Measurements from ENCODE around the gene DCUN1D1.
A peak's percentile ranks its signal among the peaks of the same experiment; 100 is the strongest.
"Not testable (repeated sequence)": the region's sequence is repeated elsewhere in the genome, so short reads cannot be mapped to it uniquely, and the experiment has no call there.

The DCUN1D1 gene

GRCh38 chr3:182980204-182981037 lies at the start of gene DCUN1D1:
DCUN1D1 (minus strand) TSS chr3:182980538; CDS start chr3:182980489, 49 bp downstream.
- peak; percentile 27 for DNase-seq

- DNase-seq, result no peak
These were observed 48.1 kb upstream of the DCUN1D1 start for GRCh38 chr3:183028416-183028815.

- no peak for DNase-seq
These were observed 46.9 kb upstream of the DCUN1D1 start for GRCh38 chr3:183027276-183027675.

DNA sequence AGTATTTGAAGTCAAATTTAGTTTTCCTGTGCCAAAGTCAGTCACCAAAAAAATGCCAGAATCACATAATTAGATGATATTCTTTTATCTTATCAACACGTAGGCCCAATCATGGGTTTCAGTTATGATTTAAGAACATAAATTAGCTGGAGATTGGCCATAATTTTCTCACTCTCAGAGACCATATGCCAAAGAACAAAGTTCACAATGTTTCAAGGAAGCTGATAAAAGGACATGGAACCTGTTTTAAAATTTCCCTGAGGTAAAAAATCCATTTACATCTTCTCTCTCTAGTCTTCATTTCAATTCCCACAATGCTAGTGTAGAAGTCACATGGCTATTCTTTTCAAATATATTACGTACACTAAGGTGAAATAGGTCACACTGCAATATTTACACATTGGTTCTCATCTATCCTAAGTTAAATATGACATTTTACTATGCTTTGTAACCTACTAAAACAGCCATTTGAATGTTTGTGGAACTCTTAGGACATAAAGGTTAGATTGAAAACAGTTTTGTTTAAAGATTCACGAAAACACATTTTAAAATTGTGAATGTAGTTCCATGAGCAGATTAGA lies 42.7 kb upstream of the DCUN1D1 start:
- DNase-seq, result no peak

GRCh38 chr3:183018421-183019192 lies 38.3 kb upstream of the DCUN1D1 start:
- DNase-seq, result no peak

GRCh38 chr3:183015185-183015584 lies 34.8 kb upstream of the DCUN1D1 start:
- DNase-seq, result no peak

- DNase-seq, result no peak
These were observed 33.5 kb upstream of the DCUN1D1 start for GRCh38 chr3:183013856-183014255.

DNA sequence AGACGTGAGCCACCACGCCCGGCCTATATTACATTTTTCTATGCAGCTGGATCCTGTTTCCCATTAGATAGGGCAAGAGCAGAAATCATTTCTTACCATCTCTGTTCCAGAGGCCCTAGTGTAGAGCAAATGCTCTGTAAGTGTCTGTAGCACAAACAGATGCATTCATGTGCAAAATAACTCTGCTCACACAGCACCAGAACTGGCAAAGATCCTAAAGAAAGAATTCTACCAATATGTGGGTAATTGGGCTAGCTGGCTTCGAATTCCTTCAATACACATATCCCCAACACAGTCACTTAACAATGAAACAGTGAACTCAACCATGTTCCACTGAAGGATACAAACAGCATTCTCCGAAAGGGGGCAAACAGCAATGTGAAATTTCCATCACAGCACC lies 32.7 kb upstream of the DCUN1D1 start:
- no peak for DNase-seq

DNA sequence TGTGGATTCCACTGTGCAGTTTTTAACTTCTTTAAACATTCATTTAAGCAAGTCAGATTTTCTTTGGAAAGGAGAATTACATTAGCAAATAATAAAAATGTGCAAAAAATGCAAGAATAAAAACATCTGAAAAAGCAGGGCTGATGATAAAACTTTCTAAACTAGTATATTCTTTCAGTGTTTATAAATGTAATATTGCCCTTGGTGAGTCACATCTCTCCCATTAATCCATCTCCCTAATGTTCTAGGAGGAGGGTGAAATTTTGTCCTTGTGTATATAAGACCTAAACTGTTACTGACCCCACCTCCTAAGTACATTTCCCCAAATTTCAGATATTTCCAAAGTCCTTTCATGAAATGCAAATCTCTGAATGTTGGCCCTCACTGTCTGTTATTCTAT lies 28.5 kb upstream of the DCUN1D1 start:
- no peak for DNase-seq

- no peak for DNase-seq
These were observed 28.0 kb upstream of the DCUN1D1 start for GRCh38 chr3:183008303-183008702.

DNA sequence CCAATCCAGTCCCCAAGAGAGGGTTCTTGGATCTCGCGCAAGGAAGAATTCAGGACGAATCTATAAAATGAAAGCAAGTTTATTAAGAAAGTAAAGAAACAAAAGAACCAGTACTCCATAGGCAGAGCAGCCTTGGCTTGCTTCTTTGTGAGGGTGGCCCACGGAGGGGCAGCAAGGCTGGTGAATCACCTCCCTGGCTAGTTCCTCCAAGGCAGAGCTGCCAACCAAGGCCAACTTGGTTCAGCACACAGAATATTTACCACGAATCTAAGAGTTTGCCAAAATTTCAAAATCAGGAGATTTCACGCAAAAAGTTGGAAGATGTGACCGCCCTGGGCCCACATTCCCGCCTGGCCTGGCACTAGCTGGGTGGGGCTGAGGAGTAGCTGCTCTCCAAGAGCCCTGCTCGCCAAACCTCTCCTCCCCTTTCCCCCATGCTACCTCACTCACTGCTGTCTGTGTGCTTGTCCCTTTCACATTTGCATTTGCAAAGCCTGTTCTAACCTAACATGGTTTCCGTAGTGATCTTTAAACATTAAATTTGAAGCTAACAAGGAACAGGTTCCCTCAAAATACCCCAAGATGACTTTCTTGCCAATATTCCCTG lies 26.2 kb upstream of the DCUN1D1 start:
- no peak for DNase-seq

DNA sequence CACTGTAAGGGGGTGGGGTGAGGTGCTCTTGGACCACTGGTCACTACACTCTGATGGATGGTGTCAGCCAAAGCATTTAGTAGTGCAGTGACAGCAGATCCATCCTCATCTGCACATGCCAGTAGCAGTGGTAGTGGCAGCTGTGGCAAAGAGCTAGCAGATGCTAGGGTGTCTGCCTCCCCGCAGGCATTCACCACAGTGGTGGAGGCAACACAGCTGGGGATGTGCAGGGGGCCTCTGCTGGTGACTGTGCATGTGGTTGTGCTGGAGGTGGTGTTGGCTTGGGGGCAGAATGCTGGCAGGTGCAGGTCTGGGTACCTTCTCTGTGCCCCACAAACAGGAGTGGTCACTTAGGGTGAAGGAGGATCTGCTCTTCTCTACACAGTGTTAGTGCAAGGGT lies 19.4 kb upstream of the DCUN1D1 start:
- DNase-seq, result no peak

DNA sequence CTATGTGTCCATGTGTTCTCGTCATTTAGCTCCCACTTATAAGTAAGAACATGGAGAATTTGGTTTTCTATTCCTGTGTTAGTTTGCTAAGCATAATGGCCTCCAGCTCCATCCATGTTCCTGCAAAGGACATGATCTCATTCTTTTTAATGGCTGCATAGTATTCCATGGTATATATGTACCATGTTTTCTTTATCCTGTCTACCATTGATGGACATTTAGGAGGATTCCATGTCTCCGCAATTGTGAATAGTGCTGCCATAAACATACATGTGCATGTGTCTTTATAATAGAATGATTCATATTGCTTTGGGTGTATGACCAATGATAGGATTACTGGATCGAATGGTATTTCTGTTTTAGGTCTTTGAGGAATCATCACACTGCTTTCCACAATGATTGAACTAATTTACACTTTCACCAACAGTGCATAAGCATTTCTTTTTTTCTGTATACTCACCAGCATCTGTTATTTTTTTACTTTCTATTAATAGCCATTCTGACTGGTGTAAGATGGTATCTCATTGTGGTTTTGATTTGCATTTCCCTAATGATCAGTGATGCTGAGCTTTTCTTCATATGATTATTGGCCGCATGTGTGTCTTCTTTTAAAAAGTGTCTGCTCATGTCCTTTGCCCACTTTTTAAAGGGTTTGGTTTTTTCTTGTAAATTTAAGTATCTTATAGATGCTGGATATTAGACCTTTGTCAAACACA lies 13.3 kb upstream of the DCUN1D1 start:
- DNase-seq, result not testable (repeated sequence)

DNA sequence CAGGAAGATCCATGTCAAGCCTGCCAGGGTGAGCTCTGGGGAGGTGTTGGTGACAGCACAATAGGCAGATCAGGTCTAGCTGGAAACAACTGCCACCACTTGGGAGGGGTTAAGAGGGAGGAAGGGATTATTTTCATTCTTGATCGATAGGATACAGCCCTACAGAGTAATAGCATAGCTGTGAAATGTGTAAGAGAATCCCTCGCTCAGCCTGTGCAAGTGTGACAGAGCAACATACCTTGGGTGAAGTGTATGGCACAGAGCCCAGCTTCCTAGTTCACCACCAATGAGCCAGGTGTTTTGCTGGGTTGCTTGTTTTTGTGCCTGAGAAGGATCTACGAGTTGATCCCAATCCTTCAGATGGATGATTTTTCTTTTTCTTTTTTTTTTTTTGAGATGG lies 9.2 kb upstream of the DCUN1D1 start:
- DNase-seq, result peak; percentile 30

GRCh38 chr3:182986021-182986420 lies 5.7 kb upstream of the DCUN1D1 start:
- DNase-seq, result no peak

DNA sequence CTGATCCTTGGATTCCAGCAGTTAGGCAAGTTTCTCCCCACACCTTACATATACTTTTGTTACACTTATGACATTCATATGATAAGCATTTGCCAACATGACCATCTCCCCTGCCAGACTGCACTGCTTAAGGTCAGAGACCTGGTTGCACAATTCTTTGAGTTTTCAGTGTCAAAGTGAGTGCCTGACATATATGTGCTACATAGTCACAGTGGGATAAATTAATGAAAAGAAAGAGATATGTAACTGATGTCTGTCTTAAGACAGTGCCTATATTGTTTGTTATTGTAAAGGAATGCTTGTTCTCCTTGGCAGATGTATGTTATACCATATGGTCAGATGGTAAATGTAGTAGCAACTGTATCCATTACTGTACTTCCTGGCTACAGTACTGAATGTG lies 3.5 kb upstream of the DCUN1D1 start:
- no peak for DNase-seq

GRCh38 chr3:182981038-182981380 lies 671 bp upstream of the DCUN1D1 start:
- DNase-seq, result no peak

DNA sequence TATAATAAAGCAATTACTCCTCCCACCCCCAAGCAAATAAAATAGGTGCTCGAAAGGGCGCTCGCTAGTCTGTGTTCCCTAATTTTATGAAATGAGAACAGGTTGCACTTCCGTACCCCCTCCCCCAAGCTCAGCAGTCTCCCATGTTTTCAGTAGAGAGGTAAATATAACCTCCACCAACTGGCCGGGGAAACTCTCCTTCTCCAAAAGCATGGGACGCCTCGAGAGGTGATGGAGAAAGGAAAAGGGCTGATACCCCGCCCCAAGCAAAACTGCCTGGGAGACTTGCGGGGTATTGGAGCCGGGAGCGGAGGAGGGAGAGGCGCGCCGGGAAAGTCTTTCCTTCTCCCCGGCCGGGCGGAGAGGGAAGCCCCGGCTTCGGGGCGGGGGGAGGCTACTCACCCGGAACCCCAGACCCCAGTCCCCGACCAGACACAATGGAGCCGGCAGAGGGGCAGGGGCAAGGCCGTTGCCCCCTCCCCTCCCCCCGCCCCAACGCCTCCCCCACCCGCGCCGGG lies 605 bp downstream of the DCUN1D1 start:
- DNase-seq, result no peak

- no peak for DNase-seq
These were observed 1.1 kb downstream of the DCUN1D1 start for GRCh38 chr3:182979103-182979673.

DNA sequence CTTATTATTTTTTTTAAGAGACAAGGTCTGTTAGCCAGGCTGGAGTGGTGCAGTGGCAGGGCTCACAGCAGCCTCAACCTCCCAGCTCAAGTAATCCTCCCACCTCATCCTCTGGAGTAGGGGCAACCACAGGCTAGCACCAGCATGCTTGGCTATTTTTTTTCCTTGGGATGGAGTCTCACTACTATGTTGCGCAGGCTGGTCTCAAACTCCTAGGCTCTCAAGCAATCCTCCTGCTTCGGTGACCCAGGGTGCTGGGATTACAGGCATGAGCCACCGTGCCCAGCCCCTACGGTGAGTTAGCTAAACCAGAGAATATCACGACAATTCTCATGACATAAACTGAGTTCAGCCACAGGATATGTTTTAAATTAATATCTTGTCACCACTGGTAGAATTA lies 2.0 kb downstream of the DCUN1D1 start:
- DNase-seq, result no peak

DNA sequence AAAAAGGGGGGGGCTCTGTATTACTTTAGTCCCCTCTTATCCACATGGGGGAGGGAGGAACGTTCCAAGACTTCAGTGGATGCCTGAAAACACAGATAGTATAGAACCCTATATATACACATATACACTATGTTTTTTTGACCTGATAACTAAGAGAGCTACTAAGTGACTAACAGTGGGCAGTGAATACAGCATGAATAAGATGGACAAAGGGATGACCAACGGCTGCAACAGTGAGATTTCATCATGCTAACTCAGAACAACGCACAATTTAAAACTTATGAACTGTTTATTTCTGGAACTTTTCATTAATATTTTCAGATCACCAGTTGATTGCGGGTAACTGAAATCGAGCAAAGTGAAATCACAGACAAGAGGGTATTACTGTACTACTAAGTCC lies 7.3 kb downstream of the DCUN1D1 start:
- DNase-seq, result no peak

- DNase-seq, result no peak
These were observed 8.0 kb downstream of the DCUN1D1 start for GRCh38 chr3:182972387-182972786.

Measured in SHP77 treated with DMSO at 0.1 percent for 48 hours (cell line).